HG03066 (cell line): Measurements from ENCODE around the gene ZNF41.
"Not testable (repeated sequence)": the region's sequence is repeated elsewhere in the genome, so short reads cannot be mapped to it uniquely, and the experiment has no call there.

Source experiments
- ATAC-seq: cut with Tn5 transposase; IDR thresholded peaks from one replicate; pipeline ENCODE4 v1.9.1; 2021; ENCODE audit warnings: low read depth; ENCODE audit not compliant: unreplicated experiment

The ZNF41 gene

DNA sequence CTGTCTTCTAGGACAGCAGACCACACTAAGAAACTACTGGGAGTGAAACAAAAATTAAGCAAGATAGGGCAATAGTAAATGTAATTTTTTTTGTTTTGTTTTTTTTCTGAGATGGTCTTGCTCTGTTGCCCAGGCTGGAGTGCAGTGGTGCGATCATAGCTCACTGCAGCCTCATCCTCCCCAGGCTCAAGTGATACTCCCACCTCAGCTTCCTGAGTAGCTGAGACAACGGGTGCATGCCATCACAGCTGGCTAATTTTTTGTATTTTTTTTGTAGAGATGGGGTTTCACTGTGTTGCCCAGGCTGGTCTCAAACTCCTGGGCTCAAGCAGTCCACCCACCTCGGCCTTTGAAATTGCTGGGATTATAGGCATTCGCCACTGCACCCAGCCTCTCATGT, 9.1 kb upstream of the ZNF41 start:
- ATAC-seq: not testable (repeated sequence)

DNA sequence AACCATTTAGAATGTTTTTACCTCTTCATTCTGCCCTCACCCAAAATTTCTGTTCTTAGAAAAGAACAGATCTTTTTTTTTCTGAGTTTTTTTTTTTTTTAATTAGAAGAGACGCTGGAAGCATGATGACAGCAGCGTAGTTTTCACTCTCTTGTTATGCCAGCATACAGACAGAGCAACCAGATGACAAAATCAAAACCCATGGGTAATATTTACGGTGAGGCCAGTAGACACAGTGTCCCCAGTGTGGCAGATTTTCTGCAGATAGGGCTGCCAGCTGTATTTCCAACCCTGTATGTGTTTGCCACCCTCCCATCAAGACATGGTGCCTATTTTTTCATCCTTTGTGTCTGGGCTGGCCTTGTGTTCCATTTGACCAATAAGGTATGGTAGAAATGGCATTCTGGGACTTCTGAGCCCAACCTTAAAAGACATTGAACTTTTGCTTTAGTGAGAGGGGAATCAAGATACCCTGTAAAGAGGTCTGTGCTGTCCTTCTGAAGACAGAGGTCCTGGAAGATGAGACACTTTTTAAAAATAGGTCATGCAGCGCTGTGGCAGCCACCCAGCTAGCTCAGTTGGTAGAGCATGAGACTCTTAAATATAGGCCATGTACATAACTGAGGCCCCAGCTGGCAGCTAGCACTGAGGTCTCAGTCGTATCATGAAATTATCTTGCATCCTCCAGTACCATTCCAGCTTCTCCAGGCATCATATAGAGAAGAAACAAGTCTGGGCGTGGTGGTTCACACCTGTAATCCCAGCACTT, 6.7 kb upstream of the ZNF41 start:
- ATAC-seq: no peak

DNA sequence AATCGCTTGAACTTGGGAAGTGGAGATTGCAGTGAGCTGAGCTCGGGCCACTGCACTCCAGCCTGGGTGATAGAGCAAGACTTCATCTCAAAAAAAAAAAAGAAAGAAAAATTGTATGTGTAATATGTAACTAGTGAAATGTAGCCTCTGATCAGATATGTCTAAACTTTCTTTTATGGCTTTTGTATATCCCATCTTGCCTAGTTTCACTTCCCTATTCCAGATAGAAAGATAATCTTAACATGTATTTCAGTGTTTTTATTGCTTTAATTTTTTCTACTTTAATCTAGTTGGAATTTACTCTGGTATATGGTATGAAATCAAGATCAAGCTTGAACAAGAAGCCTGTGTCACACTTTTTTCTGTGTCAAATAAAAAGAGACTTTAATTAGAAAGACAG, 1.9 kb upstream of the ZNF41 start:
- no peak for ATAC-seq

DNA sequence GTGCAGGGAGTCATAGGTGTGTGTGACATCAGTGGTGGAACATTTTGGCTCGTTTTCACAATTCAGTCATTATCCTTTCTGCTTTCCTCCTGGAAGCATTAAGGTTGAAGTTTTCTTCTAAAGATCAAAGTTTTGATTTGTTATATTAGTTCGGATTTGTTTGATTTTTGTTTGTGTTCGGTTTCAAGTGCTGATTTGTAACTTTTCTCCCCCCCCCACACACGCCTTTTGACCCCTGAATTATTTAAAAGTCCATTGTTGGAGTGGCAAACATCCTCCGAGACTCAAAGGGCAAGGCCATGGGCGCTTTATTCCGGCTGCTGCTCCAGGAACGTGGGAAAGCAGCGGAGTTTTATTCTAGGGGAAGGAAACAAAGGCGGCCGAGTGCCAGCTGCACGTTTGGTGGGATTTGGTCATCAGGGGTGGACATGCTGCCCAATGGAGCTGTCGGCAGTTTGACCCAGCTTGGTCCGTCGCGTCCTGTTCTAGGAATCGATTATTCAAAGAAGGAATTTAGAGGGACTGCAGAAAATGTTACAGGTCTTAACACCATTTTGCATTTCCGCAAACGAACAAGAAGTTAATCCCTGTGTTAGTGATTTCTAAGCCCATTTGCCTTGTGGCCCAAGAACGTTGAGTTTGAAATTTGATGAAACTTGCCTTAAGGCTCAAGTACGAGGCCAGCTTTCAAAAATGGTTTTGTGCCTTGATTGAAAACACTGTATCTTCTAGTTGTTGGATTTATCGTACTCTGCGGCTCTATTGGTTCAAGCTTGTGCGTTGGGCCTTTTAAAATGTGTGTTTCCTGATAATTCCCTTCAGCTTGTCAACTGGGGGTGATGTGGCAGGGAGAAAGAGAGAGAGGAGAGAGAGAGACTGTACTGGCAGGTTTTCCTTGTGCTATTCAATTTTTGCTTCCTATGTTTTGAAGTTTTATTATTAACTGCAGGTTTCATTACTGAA, 565 bp upstream of the ZNF41 start:
- no peak for ATAC-seq

DNA sequence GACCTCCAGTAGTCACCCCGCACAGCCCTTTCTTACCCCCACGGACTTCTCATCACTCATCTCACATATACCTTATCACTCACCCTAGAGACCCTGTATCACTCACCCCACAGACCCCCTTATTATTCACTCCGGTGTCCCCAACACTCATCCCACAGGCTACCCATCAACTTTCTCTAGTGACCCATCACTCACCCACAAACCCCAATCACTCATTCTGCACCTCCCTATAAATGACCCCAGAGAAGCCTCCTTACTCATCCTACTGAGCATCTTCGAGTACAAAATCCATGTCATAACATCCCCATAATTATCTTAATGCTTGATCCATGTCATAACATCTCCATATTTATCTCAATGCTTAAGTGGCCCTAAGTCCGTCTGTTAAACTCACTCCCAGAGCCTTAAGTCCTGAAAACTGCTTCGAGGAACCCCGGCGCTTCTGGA, 934 bp downstream of the ZNF41 start:
- peak; percentile 6 for ATAC-seq

DNA sequence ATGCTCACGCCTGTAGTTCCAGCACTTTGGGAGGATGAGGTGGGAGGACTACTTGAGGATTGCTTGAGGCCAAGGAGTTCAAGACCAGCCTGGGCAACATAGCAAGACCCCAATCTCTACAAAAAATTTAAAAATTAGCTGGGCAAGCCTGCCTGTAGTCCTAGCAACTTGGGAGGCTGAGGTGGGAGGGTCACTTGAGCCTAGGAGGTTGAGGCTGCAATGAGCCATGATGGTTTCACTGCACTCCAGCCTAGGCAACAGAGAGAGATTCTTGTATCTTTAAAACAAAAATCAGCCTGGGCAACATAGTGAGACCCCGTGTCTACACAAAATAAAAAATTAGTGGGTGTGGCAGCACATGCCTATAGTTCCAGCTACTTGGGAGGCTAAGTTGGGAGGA, 1.9 kb downstream of the ZNF41 start:
- no peak for ATAC-seq

DNA sequence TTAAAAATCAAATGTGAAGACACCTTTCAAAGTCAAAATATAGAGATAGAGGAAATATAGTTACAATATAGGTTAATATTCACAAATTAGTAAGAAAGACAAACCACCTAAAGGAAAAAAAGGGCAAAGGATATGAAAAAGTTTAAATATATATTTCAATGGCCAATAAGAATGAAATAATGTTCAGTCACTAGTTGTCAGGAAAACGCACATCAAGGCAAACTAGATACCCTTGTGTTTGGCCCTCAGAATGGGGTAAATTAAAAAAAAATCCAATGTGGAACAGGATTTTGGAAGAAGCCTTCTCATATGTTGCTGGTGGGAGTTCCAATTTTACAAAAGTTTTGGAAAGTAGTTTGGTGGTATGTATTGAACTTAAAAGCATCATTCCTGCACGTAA, 2.4 kb downstream of the ZNF41 start:
- ATAC-seq: no peak

DNA sequence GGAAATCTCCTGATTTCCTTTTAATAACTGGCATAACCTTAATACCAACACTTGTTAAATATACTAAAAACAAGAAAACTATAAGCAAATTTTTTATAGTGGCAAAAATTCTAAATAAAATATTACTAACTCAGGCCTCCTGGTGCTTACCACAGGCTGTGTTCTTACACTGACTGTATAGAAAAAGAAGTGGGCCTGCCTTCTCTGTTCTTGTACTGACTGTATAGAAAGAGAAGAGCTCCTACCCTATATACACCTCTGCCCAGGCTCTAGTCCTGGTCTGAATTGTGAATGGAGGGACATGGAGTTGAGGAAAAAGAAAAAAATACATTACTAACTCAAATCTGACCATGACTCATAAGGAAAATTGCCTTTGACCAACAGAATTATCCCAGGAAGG, 7.5 kb downstream of the ZNF41 start:
- no peak for ATAC-seq

DNA sequence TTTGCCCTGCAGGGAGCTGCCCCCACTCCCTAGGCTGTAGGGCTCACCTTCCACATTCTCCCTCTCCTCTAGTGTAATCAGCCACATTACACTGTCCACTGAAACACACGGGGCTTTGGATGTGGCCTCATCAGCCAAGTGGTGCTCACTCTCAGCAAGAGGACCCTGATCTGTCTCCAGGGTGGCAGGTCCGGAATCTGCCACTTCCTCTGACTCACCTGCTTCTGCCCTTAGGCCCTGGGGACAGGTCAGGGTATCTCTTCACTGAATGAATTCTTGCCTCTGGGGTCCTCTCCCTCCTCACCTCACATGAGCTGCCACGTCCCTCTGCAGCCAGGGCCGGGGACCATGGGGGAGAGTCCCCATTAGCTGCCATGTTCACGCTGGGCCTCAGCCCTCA, 15.9 kb downstream of the ZNF41 start:
- no peak for ATAC-seq

DNA sequence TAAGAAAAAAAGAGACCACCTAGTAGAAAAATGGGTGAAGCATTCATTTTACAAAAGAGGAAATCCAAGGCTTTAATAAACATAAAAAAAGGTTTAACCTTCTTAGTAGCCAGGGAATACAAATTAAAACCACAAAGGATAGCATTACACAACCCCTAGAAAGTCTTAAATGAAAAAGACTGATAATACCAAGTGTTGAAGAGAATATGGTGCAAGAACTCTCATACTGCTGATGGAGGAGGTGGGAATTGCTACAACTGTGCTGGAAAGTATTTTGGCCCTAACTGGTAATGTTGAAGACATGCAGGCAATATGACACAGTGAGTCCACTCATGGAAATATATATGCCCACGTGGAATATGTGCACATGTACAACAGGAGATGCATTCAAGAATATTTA, 22.5 kb downstream of the ZNF41 start:
- no peak for ATAC-seq

DNA sequence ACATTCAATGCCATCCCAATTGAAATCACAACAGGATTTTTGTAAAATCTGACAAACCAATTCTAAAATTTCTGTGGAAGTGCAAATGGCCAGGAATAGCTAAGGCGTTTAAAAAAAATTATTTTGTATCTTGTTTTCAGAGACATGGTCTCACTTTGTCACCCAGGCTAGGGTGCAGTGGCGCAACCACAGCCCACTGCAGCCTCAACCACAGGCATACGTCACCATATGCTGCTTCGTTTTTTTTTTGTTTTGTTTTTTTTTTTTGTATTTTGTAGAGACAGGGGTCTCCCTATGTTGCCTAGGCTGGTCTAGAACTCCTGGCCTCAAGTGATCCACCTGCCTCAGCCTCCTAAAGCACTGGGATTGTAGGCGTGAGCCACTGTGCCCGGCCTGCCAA, 24.5 kb downstream of the ZNF41 start:
- no peak for ATAC-seq

DNA sequence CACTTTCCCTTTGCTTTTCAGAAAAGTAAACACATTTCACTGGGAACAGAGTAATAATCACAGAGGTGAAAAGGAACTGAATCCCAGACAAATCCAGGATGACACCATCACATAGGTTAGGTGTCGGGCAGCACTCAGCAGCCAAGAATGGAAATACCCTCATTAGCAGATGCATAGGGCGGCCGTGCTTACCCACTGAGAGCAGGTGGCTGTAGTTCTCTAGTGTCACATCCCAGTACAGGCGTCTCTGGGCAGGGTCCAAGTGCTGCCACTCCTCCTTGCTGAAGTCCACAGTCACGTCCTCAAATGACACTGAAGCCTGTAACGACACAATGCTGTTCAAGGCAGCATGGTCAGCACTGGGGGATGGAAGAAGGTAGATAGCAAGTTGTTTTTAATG, 26.9 kb downstream of the ZNF41 start:
- ATAC-seq: no peak

DNA sequence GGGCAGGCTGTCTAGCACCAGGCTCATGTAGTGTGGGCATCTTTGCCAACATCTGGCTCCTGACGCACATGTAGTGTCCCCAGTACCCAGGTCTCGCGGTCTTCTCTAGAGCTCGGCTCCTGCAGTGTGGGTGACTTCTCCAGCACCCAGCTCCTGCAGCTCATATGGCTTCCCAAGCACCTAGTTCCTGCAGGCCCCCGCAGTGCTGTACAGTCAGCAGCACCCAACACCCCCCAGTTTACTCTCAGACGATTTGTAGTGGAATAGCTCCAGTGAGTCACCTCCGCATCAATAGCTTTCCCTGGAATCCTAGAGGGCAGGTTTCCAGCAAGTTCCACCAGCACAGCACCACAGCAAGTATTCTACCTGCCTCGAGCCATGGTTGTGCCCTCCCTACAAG, 30.9 kb downstream of the ZNF41 start:
- ATAC-seq: no peak

DNA sequence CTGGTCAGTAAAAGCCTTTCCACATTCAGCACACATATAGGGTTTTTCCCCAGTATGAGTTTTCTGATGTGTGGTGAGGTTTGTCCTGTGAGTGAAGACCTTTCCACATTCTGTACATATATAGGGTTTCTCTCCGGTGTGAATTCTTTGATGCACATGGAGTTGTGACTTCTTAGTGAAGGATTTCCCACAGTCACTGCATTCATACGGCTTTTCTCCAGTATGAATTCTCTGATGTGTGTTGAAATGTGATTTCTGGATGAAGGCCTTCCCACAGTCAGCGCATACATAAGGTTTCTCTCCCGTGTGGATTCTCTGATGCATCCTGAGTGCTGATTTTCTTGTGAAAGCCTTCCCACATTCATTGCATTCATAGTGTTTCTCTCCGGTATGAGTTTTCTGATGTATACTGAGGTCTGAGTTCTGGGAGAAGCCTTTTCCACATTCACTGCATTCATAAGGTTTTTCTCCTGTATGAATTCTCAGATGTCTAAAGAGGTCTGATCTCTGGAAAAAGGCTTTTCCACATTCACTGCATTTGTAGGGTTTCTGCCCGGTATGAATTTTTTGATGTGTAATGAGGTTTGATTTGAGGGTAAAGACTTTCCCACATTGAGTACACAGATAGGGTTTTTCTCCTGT, 34.7 kb downstream of the ZNF41 start:
- no peak for ATAC-seq

DNA sequence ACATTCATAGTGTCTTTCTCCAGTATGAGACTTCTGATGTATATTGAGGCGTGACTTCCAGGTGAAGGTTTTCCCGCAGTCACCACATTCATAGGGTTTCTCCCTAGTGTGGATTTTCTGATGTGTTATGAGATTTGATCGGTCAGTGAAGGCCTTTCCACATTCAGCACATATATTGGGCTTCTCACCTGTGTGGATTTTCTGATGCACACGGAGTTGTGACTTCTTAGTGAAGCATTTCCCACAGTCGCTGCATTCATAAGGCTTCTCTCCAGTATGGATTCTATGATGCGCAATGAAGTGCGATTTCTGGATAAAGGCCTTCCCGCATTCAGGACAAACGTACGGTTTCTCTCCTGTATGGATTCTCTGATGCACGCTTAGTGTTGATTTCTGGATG, 35.4 kb downstream of the ZNF41 start:
- no peak for ATAC-seq

DNA sequence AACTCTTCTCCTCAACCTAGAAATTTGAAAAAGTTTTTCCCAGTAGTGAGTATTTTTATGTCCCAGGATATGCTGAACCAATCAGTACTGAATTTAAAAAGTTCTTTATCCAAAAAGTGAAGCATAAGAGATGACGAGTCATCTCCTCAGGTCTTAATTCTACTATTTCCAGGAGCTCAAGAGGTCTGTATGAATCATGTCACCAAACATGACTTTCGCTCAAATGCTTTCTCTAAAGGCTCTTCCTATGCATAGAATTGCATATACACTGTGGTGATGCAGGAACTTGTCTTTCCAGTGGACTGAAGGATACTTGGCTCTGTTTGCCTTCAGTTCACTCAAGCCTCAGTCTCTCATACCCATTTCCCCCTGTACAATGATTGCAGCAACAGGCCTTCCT, 36.1 kb downstream of the ZNF41 start:
- ATAC-seq: no peak

DNA sequence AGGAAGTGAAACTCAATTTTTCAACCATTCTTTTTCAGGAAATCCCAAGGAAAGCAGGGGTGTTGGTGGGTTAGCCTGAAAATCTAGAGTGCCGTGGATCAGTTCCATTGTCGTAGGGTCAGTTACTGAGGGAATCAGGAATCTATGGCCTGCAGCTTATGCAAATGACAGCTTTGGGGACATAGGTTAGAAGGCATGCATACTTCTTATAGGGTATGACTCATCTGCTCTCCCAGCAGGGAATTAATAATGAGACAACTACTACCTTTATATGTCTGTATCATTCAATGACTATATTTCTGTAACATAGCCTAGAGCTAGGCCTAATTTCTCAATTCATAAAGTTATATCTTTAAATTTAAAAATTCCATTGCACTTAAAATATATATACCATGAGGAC, 36.6 kb downstream of the ZNF41 start:
- ATAC-seq: no peak

DNA sequence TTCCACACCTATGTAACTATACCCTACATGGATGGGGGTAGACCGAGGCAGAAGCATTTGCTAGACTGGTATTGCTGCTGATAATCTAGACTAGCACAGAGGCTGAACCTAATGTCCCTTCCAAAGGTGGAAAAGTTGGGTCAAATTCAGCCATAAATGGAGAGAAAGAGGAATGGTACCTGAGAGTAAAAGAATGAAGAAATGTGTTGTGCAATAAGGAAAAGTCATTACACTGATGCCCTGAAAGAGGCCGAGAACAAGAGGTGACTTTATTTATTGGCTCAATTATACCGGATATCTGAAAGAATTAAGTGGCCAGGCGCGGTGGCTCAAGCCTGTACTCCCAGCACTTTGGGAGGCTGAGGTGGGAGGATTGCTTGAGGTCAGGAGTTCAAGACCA, 52.1 kb downstream of the ZNF41 start:
- ATAC-seq: no peak

DNA sequence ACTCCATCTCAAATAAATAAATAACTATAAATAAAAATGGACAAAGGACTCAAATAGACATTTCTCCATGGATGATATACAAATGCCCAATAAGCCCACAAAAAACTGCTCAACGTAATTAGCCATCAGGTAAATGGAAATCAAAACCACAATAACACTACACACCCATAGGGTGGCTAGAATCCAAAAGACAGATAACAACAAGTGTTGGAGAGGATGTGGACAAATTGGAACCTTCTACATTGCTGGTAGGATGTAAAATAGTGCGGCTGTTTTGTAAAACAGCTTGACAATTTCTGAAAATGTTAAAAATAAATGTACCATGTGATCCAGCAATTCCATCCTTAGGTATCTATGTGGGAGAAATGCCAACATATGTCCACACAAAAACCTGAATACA, 60.6 kb downstream of the ZNF41 start:
- ATAC-seq: no peak

DNA sequence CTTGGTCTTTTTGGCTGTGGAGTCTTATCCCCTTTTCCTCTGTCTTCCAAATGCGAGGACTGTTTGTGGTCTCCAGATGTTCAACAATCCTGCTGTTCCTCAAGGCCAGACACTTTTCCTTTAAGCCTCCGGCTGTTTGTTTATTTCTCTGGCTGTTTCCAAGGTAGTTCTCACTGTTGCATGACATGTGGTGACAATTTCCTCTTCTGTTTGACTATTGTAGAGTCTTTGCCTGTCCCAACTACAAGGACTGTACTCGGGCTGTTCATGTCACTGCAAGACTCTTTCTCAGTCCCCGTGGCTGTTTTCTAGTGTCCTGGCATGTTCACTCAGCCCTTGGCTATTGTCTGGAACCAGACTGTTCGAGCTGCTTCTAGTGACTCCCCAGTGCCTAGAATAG, 62.1 kb downstream of the ZNF41 start:
- no peak for ATAC-seq

DNA sequence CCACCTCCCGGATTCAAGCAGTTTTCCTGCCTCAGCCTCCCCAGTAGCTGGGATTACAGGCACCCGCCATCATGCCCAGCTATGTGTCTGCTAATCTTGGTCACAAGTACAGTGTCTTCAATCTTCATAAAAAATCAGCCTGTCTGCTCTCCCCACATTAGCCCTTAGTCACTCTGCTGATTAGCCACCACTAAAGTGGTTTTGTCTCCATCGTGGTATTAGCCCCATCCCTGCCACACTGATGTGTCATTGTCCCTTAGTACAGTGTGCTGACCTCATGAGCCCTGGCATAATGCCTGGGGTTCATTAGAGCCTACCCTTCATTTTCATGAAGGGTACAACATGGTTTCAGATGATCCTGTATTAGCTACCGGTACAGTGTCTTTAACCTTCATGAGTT, 62.8 kb downstream of the ZNF41 start:
- ATAC-seq: no peak
